Stimulated activated CD4-positive, alpha-beta T cell treated with anti-CD3 and anti-CD28 coated beads, Interleukin-1b, Interleukin-23, amount 100 ng/mL, for 48 hours (primary cell): Measurements from ENCODE around the gene GPR156.
"Not testable (repeated sequence)": the region's sequence is repeated elsewhere in the genome, so short reads cannot be mapped to it uniquely, and the experiment has no call there.

Source experiments
- DNase-seq: peaks from one replicate; pipeline ENCODE4 v3.0.0-alpha.2; 2020

GPR156 gene

DNA sequence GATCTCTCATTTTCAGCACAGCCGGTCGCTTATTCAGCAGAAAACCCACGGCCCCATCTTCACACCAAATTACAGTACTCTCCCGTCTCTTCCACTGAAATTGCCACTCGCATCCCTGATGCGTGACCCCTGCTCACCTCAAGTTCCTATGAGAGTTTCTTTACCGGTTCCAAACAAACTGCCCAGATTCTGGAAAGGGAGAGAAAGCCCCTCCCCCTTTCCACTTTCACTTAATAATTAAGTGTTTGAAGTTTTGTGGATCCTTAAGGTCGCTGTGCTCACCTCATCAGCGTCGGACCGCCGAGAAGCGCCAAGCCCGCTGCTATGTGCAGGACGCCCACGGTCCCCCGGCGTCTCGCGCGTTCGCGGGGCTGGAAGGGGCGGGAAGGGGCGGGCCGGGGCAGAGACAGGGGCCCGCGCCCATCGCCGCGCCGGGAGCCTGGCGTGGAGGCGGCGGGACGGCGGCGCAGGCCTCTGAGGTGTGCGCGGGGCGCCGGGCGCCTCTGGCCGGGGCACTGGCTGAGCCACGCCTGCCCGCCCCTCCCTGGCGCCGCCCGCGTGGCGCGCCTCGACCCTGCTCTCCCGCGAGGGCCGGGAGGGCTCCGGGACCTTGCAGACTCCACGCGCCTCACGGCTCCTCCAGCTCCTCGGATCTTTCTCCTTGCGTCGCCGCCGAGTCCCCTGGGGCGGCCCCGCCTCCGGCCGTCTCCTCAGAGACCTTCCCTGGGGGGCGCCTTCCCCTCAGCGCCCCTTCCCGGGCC lies at the start of gene GPR156:
Gene GPR156, minus strand, starts transcription at position 476 of the 761 bp plus-strand sequence. CDS start 41,124 bp downstream, outside the sequence.
- no peak for DNase-seq

DNA sequence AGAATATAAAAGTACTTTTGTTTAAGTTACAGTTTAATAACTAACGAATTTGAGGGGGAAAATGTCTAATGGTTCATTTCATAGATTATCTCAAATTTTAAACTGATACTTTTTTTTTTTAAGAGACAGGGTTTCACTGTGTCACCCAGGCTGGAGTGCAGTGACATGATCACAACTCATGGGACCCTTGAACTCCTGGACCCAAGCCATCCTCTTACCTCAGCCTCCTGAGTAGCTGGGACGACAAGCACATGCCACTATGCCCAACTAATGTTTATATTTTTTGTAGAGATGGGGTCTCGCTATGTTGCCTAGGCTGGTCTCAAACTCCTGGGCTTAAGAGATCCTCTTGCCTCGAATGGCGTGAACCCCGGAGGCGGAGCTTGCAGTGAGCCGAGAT lies 47.6 kb upstream of the GPR156 start:
- no peak for DNase-seq

DNA sequence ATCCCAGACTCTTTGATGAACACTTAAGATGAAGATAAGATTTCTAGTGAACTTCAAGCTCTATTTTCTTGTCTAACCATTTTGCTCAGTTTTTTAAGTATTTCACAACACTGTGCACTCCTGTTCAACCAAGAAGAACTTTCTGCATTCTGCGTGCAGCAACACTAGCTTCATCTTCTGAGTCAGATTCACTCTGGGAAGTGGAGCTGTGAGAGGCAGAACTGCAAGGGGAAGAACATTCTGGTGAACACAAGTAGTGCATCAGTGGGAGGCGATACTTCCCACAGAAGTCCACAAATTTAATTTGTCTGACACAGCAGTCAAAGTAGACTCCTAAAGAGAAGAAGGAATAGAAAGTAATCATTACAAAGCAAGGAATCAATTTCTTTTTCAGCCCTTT lies 46.1 kb upstream of the GPR156 start:
- no peak for DNase-seq

DNA sequence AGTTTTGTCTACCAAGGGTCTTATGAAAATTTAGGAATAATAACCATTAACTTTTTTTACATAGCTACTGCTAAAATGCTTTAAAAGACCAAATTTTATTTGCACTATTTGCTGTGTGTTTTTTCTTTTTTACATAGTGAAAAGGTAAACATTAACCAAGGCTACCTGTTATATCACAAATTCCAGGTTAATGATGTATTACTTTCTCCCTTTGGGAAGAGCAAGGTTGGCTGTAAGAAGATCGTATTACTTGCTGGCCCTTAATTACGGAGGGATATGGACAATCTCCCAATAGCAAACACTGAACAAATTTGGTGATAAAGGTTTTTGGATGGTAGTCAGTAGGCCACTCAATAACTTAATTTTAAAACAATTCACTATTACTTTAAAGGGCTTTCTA lies 41.8 kb upstream of the GPR156 start:
- DNase-seq = no peak

DNA sequence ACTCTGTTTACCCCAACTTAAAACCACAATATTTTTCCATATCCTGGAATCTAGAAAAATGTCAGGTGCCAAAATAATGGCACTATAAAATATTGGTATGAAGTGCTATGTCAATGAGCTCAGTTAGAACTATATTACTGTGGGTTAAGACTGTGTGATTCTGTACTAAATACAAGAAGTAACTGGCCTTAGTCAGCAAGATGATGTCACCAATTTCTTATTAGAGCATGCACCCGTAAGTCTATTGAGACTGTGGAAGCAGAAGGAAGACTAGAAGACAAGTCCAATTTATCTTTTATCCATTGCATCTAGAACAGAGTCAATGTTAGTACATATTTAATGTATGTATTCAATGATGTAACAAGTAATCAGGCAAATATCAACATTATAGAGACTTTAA lies 39.2 kb upstream of the GPR156 start:
- DNase-seq = no peak

DNA sequence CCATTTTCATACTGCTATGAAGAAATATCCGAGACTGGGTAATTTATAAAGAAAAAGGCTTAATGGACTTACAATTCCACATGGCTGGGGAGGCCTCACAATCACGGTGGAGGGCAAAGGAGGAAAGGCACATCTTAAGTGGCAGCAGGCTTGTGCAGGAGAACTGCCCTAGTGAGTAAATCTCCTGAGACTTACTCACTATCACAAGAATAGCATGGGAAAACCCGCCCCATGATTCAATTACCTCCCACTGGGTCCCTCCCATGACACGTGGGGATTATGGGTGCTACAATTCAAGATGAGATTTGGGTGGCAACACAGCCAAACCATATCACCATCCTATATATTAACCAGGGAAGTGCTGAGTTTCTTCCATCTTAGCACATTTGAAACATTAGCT lies 38.7 kb upstream of the GPR156 start:
- peak; percentile 30 for DNase-seq

DNA sequence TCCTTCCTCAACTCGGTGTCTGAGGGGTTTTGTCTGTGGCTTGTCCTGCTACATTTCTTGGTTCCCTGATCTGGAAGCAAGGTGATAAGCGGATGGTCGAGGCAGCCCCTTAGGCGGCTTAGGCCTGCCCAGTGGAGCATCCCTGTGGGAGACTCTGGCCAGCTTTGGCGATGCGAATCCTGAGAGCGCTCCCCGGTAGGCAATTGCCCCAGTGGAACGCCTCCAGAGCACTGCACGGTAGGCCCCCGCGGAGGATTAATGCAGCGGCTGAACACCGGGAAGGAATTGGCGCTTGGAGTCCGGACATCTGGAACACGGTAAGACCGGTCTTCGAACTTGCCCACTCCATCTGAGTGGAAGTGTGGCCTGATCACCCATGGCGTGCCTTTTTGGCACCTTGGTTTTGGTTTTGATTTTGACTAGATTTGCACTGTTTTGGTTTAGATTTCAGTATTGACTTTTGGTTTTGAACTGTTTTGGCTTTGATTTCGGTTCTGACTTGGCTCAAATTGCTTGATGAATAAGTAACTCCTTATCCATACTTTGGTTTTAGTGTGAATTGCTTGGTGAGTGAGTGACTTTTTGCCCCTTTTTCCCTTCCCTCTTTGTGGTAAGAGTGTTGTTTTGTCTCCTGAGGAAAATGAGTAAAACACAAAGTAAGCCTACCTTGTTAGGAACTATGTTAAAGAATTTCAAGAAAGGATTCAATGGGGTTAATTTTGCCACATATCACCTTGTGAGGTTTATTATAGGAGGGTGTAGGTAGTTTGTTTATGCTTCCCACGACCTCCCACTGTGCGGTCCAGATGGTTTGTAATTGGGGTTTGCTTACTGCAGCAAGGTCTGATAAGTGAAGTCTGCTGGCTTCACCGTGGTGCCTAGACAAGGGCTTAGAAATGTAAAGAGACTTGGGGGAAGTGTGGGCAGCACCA lies 27.1 kb upstream of the GPR156 start:
- DNase-seq = no peak

DNA sequence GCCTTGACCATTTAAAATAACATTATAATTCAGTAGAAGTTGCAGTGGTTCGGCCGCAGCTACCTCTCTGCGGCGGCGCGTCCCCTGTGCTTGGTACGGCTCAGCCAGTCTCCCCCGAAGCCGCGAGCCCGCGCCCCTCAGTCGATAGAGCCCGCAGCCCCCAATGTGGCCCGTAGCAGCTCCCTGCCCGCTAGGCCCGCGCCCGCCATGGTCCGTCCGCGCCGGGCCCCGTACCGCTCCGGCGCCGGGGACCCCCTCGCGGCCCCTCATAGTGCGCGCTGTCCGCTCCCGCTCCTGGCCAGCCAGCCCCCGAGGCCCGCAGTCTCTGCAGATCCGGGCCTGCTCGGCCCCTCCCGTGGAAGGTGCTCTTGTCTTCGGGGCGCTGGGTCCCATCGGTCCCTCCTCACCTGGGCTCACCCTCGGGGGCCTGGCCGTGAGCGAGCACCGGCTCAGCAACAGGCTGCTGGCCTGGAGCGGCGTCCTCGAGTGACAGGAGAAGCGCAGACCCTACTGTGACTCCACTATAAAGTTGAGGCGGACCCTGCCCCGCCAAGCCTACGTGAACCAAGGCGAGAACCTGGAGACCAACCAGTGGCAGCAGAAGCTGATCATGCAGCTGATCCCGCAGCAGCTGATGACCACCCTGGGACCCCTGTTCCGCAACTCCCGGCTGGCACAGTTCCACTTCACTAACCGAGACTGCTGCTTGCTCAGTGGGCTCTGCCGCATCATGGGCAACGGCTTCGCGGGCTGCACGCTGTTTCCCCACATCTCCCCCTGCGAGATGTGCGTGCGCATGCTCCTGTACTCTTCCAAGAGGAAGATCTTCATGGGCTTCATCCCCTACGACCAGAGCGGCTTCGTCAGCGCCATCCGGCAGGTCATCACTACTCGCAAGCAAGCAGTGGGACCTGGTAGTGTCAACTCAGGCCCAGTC lies 21.8 kb upstream of the GPR156 start:
- DNase-seq = no peak

DNA sequence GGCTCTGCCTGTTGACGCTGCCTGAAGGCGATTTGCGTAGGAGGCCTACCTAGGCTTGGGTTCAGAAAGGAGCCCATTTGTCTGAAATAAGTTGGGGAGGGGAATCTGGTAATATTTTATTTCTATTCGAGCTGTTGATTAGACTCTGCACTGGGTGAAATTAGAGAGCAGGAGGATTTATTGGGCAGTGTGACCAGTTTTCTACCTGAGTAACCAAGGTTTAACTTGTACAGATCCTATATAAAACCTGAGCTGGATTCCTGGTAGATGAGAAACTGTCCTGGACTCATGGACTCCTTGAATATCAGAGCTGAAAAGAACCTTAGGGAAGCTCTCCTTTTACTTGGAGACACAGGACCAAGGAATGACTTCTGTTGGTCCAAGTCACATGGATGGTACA lies 19.6 kb upstream of the GPR156 start:
- no peak for DNase-seq

DNA sequence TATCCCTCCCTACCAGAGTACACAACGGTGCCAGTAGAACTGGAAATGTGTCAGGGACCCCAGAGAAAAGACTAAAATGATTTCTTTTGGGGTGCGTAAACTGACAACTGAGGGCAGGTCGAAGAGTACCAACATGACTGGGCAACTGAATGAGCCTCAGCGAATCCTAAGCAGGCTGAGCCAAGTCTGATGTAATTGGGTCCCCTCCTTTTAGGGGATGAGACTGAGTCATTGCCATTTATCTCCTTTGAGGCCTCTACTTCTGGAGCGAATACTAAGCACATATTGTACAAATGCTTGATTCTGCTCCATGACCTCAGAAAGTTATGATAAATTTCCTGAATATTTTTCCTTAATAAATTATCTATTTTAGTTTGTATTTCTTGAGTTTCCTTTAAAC lies 17.3 kb upstream of the GPR156 start:
- DNase-seq = no peak

DNA sequence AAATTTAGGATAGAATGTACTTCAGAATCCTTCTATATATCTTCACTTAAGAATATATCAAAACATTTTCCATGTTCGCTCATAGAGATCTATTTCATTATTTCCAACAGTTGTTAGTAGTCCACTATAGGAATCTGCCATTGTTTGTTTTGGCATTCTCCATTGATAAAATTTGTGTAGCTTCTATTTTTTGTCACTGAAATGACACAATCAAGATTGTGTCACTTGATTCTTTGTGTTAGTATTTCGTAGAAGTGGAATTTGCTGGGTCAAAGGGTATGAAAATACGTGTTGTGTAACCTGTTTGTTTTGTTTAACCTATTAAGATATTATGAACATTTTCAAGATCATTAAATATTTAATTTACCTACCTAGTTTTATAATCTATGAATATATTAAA lies 15.9 kb upstream of the GPR156 start:
- DNase-seq = no peak

DNA sequence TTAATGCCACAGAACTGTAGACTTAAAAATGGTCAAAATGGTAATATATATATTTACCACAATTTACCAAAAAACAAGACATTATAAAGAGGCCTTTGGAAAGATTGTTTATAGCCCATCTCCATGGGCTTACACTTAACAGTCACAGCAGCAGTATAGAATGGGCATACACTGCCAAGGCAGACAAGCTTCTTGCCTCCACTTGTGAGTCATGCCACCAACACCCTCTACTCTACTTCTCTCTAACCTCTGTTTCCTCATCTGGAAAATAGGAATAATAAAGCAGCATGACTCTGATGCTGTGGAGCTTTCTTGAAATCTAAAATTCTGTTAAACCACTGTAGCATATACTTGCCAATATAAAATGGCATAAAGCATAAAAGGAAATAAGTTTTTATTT lies 14.4 kb upstream of the GPR156 start:
- no peak for DNase-seq

DNA sequence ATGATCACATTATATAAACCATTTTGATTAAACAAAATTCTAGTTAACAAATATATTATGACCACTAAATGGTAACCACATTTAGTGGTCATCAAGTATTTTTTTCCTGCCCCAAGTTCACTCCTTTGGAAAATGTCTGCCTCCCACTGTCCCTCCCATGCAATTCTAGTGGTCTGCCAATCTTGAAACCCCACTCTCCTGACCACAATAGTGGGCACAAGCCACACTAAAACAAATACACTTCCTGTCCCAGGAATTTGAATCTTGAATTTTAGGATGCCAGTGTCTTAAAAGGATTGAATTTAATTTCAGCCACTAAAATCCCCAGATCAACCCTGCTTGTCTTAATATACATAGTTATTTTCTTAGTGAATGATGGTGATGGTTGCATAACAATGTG lies 14.0 kb upstream of the GPR156 start:
- DNase-seq = no peak

DNA sequence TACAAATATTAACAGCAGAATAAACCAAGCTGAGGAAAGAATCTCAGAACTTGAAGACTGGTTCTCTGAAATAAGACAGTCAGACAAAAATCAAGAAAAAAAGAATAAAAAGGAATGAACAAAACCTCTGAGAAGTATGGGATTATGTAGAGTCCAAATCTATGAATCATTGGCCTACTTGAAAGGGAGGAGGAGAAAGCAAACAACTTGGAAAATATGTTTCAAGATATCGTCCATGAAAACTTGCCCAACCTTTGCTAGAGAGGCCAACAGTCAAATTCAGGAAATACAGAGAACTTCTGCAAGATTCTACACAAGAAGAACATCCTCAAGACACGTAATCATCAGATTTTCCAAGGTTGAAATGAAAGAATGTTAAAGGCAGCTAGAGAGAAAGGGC lies 6.5 kb upstream of the GPR156 start:
- not testable (repeated sequence) for DNase-seq

DNA sequence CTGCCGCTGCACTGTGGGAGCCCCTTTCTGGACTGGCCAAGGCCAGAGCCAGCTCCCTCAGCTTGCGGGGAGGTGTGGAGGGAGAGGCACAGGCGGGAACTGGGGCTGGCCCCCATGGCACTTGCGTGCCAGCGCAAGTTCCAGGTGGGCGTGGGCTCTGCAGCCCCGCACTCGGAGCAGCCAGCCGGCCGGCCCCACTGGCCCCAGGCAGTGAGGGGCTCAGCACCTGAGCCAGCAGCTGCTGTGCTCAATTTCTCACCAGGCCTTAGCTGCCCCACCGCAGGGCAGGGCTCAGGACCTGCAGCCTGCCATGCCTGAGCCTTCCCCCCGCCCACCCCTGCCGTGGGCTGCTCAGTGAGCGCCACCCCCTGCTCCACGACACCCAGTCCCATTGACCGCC lies 4.6 kb upstream of the GPR156 start:
- no peak for DNase-seq

DNA sequence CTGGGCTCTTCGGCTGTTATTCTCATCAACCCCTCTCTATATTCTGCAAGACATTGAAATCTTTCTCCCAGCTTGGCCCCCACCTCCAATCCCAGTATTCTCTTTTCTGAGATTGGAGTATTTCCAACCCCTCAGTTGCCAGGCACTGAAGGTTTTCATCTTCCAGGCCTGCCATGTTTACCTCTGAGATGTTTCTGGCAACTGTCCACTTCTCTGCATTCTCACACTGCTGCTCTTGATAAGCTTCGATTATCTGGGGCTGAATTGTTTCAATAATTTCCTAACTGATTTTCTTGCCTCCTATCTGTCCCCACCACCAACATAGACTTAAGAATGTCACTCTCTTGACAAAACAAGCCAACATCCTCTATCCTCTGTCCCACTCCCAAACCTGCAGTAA lies 1.4 kb upstream of the GPR156 start:
- no peak for DNase-seq

DNA sequence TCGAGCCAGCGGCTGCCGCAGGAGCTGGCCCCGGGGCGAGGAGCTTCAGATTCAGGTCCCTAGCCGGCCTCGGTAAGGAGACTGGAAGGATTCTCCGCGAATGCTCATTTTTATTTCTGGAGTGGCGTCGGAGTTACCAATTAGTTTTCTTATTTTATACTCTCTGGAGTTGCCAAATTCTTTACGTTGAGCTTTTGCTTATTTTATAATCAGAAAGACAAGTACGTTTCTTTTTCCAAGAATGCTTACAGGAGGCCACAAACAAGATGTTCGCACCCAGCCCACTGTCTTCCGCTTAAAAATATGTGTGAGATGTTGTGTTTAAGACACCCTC lies 453 bp upstream of the GPR156 start:
- DNase-seq = no peak

DNA sequence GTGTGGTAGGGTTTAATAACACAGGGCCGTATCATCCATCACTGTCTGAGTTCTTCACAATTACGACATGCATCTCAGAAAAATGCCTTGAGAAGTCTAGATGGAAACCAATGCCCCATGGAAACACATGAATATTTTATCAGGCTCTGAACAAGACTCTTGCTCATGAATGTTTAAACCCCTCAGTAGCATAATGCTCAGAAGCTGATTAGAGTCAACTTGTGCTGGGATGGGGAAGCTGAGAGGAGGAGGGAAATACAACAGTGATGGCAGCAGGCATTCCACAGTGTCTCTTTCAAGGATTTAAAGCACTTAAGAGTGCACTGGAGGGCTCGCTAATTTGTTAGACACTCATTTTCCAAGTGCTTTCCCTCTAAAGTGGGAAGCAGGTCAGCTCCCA lies 3.8 kb downstream of the GPR156 start:
- no peak for DNase-seq

DNA sequence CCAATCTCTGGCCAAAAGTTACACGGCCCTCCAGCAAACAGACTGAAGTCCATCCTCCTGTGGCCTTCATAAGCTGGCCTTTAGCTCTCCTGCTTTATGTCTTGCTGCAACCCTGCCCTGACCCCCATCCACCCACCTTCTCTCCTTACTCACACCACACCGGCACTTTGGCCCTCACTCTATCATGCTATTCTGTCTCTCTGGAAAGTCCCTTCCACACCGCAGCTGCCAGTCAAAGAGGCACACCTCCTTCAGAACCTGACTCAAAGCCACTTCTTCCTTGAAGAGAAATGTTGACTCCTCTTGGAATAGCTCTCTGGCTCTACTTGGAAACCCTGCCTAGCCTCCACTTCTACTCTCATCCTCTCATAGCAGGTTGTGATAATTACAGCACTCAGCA lies 4.5 kb downstream of the GPR156 start:
- DNase-seq = no peak

DNA sequence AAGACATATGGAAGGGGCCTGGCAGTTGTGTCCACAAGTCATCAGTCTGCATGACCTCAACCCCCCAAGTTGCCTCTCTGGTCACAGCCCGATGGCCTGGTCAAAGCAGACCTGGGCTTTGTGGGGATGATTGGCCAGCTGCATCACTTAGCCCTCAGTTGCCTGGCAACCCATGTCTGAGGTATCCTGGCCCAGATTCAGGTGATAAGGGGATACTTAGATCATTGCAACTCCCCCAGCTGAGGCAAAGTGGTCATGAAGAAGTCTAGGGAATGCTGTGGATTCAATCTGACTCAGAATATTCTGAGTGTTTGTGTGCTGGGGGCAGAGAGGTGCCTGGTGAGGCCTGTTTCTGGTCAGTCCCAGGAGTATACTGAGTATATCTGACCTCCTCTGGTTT lies 5.0 kb downstream of the GPR156 start:
- no peak for DNase-seq

DNA sequence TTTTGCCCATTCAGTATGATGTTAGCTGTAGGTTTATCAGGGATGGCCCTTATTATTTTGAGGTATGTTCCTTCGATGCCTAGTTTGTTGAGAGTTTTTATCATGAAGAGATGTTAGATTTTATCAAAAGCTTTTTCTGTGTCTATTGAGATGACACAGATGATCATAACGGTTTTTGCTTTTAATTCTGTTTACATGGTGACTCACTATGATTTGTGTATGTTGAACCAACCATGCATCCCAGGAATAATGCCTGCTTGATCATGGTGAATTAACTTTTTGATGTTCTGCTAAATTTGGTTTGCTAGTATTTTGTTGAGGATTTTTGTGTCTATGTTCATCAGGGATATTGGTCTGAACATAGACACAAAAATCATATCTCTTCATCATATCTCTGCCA lies 8.3 kb downstream of the GPR156 start:
- DNase-seq = no peak

DNA sequence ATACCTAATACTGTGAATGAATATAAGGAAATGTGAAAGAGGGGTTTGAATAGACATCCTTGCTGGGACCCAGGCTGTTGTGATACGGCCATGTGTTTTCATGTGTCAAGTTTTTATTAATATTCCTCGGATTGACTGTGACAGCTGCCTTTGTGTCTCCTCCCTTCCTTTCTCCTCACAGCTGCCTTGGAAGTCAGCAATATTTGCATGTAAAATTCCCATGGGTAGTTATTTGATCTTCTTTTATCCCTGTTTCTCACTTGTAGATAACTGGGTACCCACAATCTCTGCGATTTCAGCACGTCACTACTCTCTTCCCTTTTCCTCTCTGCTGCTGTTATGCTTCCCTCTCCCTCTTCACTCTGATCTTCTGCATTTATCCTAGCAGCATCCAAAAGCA lies 9.4 kb downstream of the GPR156 start:
- no peak for DNase-seq

DNA sequence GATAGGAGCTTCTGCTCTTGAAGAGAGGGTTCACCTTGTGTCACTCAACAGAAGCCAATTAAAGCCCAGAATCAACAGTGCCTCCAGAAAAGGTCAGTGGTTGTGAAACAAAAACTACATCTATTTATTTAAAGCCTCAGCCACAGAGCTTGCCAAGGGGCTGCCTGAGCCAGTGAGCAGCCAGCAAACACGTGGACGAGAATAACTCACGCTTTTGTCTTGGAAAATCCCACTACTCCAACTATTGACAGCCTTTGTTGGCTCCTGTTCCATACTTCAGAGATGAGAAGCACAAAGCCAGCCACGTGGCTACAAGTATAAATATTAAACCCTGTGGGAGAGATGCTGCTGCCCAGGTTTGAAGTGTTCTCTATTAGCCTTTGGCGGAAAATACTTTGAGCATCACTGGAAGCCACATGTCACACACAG lies 10.3 kb downstream of the GPR156 start:
- no peak for DNase-seq
